Lung (tissue), 12 donors: ENCODE results near the gene TFAP2E. TPM values are rescaled to one million over a fixed set of nuclear protein-coding genes. Genes with fewer than 3 reads are reported as not detected.

ENCODE experiments used
- ATAC-seq: fragments of 200-7000 bp; cut with Tn5 transposase; one replicate; pipeline ENCODE4 v1.9.1; 2020; ENCODE audit warnings: moderate number of reproducible peaks; ENCODE audit not compliant: insufficient read depth, low FRiP score
- DNase-seq, 3 donors: peaks; one replicate each; pipeline ENCODE4 v3.0.0-alpha.2; 2013 to 2017
- H3K27ac ChIP-seq, 2 donors: one replicate each; pipeline ENCODE4 v1.5.1; 2013; ENCODE audit warnings: mild to moderate bottlenecking in 2 of 2, moderate library complexity in 2 of 2, control low read depth in 1 of 2, inconsistent platforms in 1 of 2, low read depth in 1 of 2, low read length in 1 of 2
- H3K27me3 ChIP-seq, 3 donors: one replicate each; pipeline ENCODE4 v1.5.1; 2013; ENCODE audit warnings: low read length in 2 of 3; ENCODE audit not compliant: control insufficient read depth in 3 of 3, insufficient read depth in 3 of 3
- H3K36me3 ChIP-seq, 4 donors: one replicate each; pipeline ENCODE4 v1.5.1; 2013; ENCODE audit warnings: low read length in 4 of 4, mild to moderate bottlenecking in 1 of 4, moderate library complexity in 1 of 4; ENCODE audit not compliant: control insufficient read depth in 4 of 4, insufficient read depth in 4 of 4
- H3K4me1 ChIP-seq, 5 donors: one replicate each; pipeline ENCODE4 v1.5.1; 2013; ENCODE audit warnings: low read length in 5 of 5, mild to moderate bottlenecking in 2 of 5, moderate library complexity in 1 of 5; ENCODE audit not compliant: control insufficient read depth in 5 of 5, insufficient read depth in 5 of 5
- H3K4me3 ChIP-seq: one replicate; pipeline ENCODE4 v1.5.1; 2013; ENCODE audit warnings: mild to moderate bottlenecking, control low read depth, moderate library complexity
- H3K9ac ChIP-seq, 2 donors: one replicate each; pipeline ENCODE4 v1.5.1; 2013; ENCODE audit warnings: low read length in 2 of 2, control low read depth in 1 of 2; ENCODE audit not compliant: insufficient read depth in 1 of 2
- H3K9me3 ChIP-seq, 4 donors: one replicate each; pipeline ENCODE4 v1.5.1; 2013; ENCODE audit warnings: low read length in 3 of 4, mild to moderate bottlenecking in 1 of 4, moderate library complexity in 1 of 4; ENCODE audit not compliant: control insufficient read depth in 4 of 4, insufficient read depth in 3 of 4
- CTCF ChIP-seq: IDR thresholded peaks from 2 replicates; pipeline ENCODE4 v1.5.1; 2012; ENCODE audit warnings: mild to moderate bottlenecking; ENCODE audit errors: control extremely low read depth, extremely low read depth
- WGBS, 2 donors: extraction: QIAGEN DNeasy Blood & Tissue Kit; methylation state at CpG; one replicate each; pipeline ENCODE4 v1.1.7; 2013; 5-methylcytosine and 5-hydroxymethylcytosine counted together
- polyA plus RNA-seq, 2 donors: library from polyadenylated mRNA; stranded (reverse); fragments of 200-250 nt; gene quantifications; one replicate each; pipeline ENCODE4 v1.2.1, GENCODE V29; 2013
- total RNA-seq, 2 donors: library from RNA; depleted of rRNA in 1 of 2; stranded (reverse); fragments of >200 nt in 1 of 2; gene quantifications; one replicate each; pipeline ENCODE4 v1.2.1, GENCODE V29; 2014 to 2021
- donor health status: control.
- donor health status: control.
- donor health status: Bipolar disorder and iron deficiency.
- donor health status: healthy.
- donor health status: DM: yes; HTN: yes; CAD: no.

Gene TFAP2E
- total and polyA plus RNA-seq, 4 donors = 1.4 to 2.5 (median 1.9) TPM

- no peaks in the 10 kb centered on the region for H3K27me3 ChIP-seq
- H3K36me3 ChIP-seq = peaks cover 0 to 4% (median 2%) of the 10 kb centered on the region in 4 donors
- WGBS, 2 donors = 57 to 58% methylated on average over 6 of the region's 6 CpGs
- peaks cover 9 to 53% (median 13%) of the 10 kb centered on the region in 5 donors for H3K4me1 ChIP-seq
- H3K4me3 ChIP-seq = no peak overlapping the region
- peak overlapping the region; percentile 61 to 77 for H3K27ac ChIP-seq
- H3K9ac ChIP-seq = peak overlapping the region in 1 of 2 donors; percentile 36
- DNase-seq = no peak
- TF ChIP-seq CTCF = no peak
- ATAC-seq = no peak
- no peaks in the 10 kb centered on the region for H3K9me3 ChIP-seq
Measured at GRCh38 chr1:35539073-35539823, 33.9 kb upstream of the TFAP2E start.

GRCh38 chr1:35539824-35540261 lies 33.3 kb upstream of the TFAP2E start:
- Histone ChIP-seq H3K4me1 (peaks cover 9 to 51% (median 13%) of the 10 kb centered on the region in 5 donors), H3K27ac (peak overlapping the region; percentile 61 to 77), H3K36me3 (peaks cover 0 to 4% (median 2%) of the 10 kb centered on the region in 4 donors), H3K9ac (peak overlapping the region in 1 of 2 donors; percentile 36), H3K4me3 (no peak overlapping the region), H3K9me3 (no peaks in the 10 kb centered on the region), H3K27me3 (no peaks in the 10 kb centered on the region)
- TF ChIP-seq CTCF = no peak
- 30 to 43% methylated on average over 1 of the region's 1 CpG for WGBS, 2 donors
- DNase-seq (no peak), ATAC-seq (peak; percentile 35)

GRCh38 chr1:35544976-35545375 lies 28.1 kb upstream of the TFAP2E start:
- TF ChIP-seq CTCF = peak; percentile 45
- DNase-seq (peak; percentile 47 to 65 (median 52)), ATAC-seq (peak; percentile 34)
- Histone ChIP-seq H3K27ac (peak overlapping the region in 1 of 2 donors; percentile 34), H3K36me3 (peaks cover 4 to 21% (median 9%) of the 10 kb centered on the region in 4 donors), H3K4me3 (no peak overlapping the region), H3K9ac (no peak overlapping the region), H3K4me1 (peaks cover 0 to 28% (median 3%) of the 10 kb centered on the region in 5 donors), H3K9me3 (no peaks in the 10 kb centered on the region), H3K27me3 (no peaks in the 10 kb centered on the region)
- 32 to 47% methylated on average over 3 of the region's 3 CpGs for WGBS, 2 donors
